GM12865 (cell line): Measurements from ENCODE around the gene DIP2B.
A peak's percentile ranks its signal among the peaks of the same experiment; 100 is the strongest.
"Not testable (repeated sequence)": the region's sequence is repeated elsewhere in the genome, so short reads cannot be mapped to it uniquely, and the experiment has no call there.

ENCODE experiments used
- DNase-seq: peaks from one replicate; pipeline ENCODE4 v3.0.0; 2010; ENCODE audit warnings: low read depth
- H3K4me3 ChIP-seq: 2 replicates; pipeline ENCODE4 v1.5.1; 2011; ENCODE audit warnings: mild to moderate bottlenecking, low read depth, low read length, control low read depth
- TF ChIP-seq, protein P1 (sequence below): IDR thresholded peaks from 2 replicates; pipeline ENCODE4 v1.5.1; 2011; ENCODE audit warnings: low read length, control low read depth, low read depth, inconsistent platforms; ENCODE audit not compliant: insufficient read depth; ENCODE audit errors: missing control alignments

The DIP2B gene

DNA sequence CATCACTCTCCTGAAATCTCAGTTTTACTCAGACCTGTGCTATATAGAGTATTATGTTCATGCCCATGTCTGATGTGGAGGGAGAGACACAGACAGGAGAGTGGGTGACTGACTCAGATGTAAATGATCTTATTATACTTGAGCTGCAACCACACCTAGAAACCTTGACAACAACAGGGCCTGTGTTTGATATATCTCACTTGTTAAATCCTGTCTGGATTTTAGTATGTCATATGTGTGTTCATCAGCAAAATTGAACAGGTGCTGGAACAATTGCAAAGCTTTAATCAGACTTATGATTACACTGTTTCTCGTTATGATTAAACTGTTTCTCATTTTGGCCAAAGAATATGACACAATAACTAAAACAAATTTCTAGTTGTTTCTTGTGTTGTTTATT, 37.7 kb downstream of the DIP2B start:
- TF ChIP-seq, protein P1, sequence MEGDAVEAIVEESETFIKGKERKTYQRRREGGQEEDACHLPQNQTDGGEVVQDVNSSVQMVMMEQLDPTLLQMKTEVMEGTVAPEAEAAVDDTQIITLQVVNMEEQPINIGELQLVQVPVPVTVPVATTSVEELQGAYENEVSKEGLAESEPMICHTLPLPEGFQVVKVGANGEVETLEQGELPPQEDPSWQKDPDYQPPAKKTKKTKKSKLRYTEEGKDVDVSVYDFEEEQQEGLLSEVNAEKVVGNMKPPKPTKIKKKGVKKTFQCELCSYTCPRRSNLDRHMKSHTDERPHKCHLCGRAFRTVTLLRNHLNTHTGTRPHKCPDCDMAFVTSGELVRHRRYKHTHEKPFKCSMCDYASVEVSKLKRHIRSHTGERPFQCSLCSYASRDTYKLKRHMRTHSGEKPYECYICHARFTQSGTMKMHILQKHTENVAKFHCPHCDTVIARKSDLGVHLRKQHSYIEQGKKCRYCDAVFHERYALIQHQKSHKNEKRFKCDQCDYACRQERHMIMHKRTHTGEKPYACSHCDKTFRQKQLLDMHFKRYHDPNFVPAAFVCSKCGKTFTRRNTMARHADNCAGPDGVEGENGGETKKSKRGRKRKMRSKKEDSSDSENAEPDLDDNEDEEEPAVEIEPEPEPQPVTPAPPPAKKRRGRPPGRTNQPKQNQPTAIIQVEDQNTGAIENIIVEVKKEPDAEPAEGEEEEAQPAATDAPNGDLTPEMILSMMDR, result no peak
- no peak overlapping the region for H3K4me3 ChIP-seq
- DNase-seq, result peak; percentile 47

DNA sequence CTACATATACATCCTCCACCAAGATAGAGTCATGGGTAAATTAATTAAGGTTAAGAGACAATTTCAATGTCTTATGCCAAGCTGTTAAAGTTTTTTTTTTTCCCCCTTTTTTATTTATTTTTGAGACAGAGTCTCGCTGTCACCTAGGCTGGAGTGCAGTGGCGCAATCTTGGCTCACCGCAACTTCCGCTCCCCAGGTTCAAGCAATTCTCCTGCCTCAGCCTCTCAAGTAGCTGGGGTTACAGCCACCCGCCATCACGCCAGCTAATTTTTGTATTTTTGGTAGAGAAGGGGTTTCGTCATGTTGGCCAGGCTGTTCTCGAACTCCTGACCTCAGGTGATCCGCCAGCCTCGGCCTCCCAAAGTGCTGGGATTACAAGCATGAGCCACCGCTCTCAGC, 38.4 kb downstream of the DIP2B start:
- DNase-seq, H3K4me3 ChIP-seq: not testable (repeated sequence)

DNA sequence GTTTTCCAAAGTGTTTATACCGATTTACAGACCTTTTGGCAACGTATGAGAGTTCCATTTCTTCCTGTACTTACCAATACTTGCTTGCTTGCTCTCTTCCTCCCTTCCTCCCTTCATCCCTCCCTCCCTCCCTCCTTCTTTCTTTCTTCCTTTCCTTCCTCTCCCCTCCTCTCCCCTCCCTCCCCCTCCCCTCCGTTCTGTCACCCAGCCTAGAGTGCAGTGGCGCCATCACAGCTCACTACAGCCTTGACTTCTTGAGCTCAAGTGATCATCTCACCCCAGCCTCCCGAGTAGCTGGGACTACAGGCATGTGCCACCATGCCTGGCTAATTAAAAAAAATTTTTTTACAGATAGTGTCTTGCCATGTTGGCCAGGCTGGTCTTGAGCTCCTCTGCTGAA, 40.4 kb downstream of the DIP2B start:
- no peak for DNase-seq
- TF ChIP-seq, protein P1, result no peak
- H3K4me3 ChIP-seq, result no peak overlapping the region

DNA sequence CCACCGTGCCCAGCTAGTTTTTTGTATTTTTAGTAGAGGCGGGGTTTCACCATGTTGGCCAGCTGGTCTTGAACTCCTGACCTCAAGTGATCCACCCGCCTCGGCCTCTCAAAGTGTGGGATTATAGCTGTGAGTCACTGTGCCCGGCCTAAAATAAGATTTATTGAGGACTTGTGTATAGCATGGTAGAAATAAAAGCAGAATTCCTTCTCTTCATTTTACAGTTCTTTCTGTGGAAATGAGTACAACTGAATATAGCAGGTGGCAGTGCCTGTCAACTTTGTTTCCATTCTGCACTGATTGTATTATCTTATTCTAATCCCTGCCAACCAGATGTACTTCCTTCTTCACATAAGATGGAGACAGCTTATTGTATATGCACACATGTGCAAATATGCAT, 41.0 kb downstream of the DIP2B start:
- DNase-seq, result no peak
- no peak overlapping the region for H3K4me3 ChIP-seq

DNA sequence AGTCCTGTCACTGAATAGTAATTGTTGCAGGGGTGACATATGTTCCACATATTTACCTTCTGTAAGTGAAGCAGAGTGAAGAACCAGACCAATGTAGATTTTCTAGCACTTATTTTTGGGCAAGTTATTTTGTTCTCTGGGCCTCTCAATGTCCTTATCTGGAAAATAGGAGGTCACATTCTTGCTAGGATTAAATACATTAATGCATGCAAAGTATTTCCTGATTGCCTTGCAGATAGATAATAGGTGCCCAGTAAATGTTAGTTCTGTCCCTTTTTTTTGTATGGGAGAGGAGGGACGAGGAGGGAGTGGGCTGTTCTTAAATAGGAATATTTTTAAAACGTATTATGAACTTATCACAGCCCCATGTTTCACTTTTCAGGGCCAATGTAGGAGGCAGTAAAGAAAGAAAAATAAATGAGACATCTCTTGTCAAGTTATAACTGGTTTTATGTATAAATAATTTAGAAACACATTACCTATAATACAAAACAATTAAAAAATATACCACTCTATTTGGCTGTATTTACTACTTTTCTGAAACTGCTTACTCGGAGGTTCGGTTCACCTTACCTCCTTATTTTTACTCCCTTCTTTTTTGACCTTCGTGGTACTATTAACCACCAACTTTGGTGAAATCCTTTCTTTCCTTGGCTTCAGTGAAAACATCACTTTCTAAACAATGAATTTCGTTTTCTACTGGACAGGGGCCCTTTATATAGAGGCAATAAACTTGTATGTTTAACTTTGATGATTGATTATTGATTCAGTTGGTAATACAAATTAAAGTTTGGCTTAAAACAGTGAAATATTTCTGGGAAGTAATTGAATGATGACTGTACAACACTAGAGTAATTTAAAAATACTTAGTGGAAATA, 41.9 kb downstream of the DIP2B start:
- no peak for DNase-seq
- TF ChIP-seq, protein P1, result no peak
- H3K4me3 ChIP-seq, result no peak overlapping the region

More for the DNA sequence above, 41.0 kb downstream of the DIP2B start:
- TF ChIP-seq, protein P1, result no peak

DNA sequence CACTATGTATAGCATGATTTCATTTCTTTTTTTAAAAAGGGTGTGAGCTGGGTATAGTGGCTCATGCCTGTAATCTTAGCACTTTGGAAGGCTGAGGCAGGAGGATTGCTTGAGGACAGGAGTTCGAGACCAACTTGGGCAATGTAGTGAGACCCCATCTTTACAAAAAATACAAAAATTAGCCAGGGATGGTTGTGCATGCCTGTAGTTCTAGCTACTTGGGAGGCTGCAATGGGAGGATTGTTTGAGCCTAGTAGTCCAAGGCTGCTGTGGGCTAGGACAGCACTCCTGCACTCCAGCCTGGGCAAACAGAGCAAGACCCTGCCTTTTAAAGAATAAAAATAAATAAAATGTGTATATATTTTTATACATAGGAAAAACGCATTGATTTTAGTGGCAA, 43.0 kb downstream of the DIP2B start:
- no peak for DNase-seq
- TF ChIP-seq, protein P1, result no peak
- H3K4me3 ChIP-seq, result no peak overlapping the region

DNA sequence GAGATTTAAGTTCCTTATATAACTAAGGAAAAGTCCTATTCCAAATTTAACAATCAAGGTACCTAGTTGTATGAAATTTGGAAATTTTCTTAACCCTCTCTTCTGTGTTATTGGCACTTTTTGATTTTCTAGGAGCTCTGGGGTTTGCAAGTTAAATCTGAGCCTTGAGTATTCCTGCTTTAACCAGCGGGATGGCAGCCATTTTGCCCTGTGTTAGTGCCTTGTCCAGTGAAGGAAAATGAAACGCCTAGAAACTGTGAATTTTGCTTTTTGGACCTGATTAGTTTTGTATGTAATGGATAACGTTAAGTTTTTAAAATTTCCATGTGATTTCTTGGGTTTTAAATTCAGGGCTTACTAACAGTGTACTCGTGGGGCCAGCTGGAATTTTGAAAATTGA, 45.1 kb downstream of the DIP2B start:
- DNase-seq, result no peak
- TF ChIP-seq, protein P1, result no peak
- H3K4me3 ChIP-seq, result no peak overlapping the region
